GM18505 (cell line): Measurements from ENCODE around the gene LY86.
"Not testable (repeated sequence)": the region's sequence is repeated elsewhere in the genome, so short reads cannot be mapped to it uniquely, and the experiment has no call there.

Source experiments
- ATAC-seq: cut with Tn5 transposase; IDR thresholded peaks from one replicate; pipeline ENCODE4 v1.9.1; 2021; ENCODE audit not compliant: unreplicated experiment
- POLR2A ChIP-seq: IDR thresholded peaks from 4 replicates; pipeline ENCODE4 v1.6.1; 2011; ENCODE audit warnings: borderline replicate concordance; ENCODE audit not compliant: insufficient read depth, insufficient read length; ENCODE audit errors: extremely low read depth

The LY86 gene

DNA sequence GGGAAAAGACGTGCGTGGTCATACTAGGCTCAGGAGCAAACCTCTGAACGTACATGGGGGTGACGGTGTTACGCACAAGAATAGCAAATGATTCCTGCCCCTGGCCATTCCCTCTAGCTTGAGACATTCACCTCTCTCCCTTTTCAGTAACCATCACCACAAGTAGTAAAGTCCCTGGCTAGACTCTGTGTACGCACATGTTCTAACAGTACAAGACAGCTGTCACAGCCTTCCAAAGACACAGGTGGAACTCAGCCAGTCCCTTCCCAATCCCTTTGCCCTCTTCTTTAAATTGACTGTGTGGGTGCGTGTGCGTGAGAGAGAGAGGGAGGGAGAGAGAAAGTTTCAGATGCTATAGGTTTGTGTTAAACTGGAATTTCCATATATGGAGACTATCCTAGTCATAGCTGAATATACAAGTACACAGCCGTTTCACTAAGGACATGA, 67.3 kb downstream of the LY86 start:
- no peak for TF ChIP-seq POLR2A
- ATAC-seq: no peak

DNA sequence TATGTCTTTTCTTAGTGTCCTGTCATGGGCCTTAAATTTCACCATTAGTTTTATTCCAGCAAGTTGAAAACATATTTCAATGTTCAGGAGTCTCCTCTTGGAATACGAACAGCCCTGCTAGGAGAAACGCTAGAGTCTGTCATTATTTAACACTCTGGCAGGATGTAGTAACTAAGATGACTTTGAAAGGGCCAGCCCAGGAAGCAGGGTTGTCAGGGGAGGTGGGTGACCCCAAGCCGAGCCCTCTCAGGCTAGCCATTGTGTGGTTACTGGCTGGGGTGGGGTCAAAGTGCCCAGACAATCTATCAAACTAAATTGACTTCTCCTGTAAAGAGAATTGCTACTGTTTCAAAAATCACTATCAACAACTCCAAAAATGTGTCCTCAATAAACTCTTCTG, 67.8 kb downstream of the LY86 start:
- no peak for ATAC-seq
- no peak for TF ChIP-seq POLR2A

DNA sequence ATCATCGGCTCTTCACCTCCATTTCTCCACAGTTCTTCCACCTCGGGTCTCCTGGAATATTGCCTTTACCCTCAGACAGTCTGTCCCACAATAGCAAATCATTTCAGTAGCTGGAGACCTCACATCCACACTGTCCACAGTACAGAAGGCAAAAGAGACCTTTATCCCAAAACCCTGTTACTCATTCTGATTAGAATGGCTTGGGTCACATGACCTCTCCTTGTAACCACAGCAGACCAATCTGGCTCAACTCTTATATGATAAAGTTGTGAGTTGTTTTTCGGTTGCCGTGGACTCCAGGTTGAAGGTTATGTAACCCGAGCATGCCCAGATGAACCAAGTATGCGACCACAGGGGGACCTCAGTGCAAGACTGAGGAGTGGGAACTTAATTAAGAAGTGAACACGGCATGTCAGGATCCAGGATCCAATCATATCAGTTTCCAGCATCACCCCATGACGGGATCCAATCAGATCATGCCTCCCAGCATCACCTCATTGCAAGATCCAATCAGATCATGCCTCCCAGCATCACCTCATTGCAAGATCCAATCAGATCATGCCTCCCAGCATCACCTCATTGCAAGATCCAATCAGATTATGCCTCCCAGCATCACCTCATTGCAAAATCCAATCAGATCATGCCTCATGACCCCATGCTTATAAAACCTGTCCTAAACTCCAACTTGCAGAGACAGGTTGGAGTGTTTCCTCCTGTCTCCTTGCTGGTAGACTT, 68.7 kb downstream of the LY86 start:
- ATAC-seq: no peak
- no peak for TF ChIP-seq POLR2A

DNA sequence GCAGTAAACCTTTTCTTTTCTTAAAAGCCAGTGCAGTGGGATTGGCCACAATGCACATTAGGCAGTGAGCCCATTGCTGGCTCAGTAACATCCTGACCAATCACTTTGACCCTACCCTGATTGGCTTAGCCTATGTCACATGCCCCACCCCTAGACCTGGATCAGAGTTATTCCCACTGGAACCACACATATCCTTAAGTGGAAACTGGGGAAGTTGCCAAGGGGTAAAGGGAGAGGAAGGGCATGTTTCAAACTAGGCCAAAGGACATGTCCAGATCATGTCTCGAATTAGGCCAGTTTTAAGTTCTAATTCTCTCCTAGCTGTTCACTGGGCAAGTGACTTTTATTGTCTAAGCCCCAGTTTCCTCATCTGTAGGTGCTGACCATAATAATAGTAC, 69.3 kb downstream of the LY86 start:
- ATAC-seq: no peak
- TF ChIP-seq POLR2A: no peak

DNA sequence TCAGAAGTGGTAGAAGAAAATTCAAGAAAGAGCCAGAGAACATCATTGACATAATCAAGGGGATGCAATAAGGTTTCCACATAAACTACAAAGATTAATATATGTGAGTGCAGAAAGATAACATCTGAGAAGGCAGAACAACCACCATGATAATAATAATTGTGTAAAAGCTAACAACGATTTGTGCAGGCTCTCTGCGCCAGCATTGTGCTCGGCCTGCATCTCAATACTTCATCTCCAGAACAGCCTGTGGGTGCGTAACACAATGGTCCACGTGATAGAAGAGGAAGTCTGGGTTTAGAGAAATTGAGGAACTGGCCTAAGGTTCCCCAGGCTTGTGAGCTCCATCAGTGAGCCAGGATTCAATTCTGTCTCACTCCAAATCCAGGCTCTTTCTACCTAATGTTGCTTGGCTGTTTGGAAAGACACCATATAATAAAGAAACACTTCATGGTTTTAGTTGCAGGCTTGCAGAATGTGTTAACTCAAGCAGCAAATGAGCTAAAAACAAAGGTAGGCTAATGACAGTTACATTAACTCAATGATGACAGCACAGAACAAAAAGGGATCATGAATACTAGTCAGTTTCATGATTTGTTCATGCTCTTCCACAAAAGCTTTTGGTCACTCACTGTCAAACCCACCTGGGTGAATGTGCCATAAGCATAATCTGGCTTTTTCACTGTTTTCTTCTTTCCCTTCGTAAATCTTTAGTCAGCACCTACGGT, 71.2 kb downstream of the LY86 start:
- peak; percentile 77 for ATAC-seq

DNA sequence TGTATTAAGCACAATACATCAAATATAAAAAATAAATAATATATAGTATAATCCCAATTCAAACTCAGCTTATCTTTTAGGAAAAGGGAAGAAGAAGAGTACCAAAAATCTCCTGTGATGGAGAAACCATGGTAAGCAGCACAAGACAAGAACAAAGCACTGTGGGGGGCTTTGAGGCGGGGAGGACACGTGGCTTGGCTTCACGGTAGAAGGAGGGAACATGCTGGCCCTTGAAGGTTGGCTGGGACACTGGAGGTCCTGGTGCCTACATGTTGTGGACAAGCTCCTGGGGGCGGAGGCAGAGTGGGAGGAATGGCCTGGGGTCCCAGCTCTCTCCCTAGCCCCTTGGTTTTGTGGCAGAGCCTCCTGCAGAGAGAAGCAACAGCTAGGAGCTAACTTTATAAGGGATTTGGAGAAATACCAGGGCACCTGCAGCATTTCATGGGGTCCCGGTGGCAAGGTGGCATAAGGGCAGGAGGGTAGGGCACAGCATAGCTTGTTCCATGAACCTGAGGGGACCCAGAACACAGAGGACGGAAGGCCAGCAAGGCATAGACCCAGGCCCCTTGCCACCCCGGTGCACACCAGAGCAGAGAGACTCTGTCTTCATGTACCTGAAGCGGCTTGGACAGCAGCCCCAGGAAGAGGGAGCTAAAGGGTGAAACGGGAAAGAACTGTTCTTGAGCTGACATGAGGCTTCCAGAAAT, 72.0 kb downstream of the LY86 start:
- no peak for ATAC-seq
- TF ChIP-seq POLR2A: no peak

More for the DNA sequence above, 71.2 kb downstream of the LY86 start:
- peak; percentile 37 for TF ChIP-seq POLR2A

DNA sequence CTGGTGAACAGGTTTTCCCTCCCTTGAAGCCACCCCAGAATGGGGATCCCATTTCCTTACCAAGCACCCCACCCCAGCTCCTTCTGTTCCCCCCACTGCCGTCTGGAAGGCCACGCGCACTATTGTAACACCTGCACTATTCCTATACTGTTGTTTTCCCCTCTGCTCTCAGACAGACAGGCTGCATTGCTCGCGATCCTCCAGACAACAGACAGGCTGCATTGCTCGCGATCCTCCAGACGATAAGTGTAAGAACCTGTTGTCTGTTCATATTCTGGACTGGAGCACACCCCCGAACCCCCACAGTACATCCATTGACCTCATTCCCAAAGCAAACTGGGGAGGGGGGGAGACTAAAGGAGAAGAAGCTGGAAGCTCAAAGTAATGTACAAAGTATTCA, 72.7 kb downstream of the LY86 start:
- ATAC-seq: no peak
- no peak for TF ChIP-seq POLR2A

DNA sequence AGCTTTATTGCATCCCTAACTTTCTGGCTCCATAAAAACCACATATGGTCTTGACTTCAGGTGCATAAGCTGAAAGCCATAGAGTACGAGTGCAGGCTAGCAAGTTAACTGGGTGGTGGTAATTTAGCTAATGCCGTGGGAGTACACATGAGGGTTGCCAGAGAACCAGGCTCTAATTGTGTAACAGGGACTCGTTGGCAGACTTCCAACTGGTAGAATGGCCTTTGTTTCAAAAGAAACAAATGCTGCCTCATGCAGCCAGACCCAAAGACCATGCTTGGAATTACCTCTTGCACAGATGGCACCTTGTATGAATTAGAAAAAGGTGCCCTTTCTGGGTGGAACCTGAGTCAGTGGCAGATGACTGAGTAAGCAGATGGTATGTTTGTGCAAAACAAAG, 73.2 kb downstream of the LY86 start:
- no peak for ATAC-seq
- no peak for TF ChIP-seq POLR2A

DNA sequence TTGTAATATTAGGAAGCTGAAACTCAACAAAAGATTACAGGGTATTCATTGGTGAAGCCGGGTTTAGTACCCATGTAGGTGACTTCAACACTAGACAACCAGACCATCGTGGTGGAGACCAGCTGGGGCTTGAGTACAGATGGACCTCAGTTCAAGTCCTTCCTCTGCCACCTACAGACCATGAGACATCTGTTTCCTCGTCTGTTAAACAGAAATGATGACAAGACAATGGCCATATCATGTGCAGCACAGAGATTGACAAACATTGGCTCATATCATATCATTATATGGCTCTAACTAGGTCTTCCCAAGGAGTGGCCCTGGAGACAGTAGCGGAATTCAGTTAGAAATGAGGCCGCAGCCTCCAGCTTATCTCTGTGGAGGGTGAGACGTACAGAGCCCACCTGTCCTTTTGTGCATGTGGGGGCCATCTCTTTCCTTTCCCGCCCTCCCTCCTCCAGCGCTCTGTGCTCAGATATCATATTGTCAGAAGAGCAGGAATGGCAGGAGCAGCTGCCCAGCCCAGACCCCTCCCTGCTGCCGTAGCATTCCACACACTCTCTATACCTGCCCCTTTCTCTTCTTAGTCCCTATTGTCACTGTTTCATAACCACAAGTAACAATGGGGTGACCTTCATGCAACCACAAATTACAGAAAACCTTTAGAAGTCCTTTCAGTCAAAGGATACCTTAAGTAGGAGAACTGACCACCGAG, 75.1 kb downstream of the LY86 start:
- ATAC-seq: no peak
- TF ChIP-seq POLR2A: no peak

DNA sequence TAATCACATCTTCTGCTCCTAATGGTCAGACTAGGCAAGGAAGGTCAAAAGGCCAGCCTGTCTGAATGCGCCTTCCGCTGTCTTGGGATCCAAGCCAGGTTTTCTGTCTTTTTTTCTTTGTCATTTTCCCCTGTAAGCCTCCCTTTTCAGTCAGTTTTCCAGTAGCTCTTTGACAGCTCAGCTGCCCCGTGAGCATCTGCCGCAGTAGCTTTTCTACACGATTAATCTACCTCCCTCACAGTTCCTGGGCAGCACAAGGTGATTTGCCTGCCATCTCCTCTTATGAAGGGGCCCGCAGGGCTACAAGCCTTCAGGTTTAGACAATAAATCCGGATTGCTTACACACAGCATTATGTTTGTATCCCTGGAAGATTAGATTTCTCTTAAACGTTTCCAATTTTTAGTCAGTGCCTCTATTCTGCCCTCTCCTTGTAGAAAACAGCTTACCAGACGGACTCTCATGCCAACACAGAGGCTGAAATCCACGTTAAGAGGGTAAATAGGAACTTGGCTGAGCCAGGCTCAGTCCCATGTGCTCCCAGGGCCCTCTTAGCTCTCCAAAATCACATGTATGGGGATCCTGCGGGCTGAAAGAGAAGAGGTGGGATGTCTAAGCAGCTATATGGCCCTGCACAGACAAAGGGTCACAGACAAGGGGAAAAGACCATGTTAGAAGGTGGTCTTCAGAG, 77.2 kb downstream of the LY86 start:
- TF ChIP-seq POLR2A: no peak
- no peak for ATAC-seq

DNA sequence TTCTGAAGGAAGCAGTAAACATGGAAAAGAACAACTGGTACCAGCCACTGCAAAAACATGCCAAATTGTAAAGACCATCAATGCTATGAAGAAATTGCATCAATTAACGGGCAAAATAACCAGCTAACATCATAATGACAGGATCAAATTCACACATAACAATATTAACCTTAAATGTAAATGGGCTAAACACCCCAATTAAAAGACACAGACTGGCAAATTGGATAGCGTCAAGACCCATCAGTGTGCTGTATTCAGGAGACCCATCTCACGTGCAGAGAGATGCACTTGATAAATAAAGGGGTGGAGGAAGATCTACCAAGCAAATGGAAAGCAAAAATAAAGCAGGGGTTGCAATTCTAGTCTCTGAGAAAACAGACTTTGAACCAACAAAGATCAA, 81.6 kb downstream of the LY86 start:
- ATAC-seq: not testable (repeated sequence)

DNA sequence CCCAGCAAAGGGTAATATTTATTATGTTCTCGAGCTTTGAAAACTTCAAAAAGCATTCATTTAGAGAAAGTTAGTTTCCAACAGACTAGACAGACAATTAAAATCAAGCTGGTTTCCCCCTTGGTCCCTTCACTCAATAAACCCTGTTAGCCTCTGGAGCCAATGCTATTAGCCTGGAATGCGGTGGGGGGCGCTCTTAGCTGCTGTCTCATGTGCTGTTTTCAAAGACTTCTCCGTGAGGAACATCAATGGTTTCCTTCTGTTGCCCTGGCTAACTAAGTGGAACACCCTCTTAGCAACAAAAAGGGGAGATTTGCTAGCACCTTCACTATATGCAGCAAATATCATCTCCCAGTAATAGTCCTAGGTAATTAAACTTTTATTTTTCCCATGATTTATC, 86.4 kb downstream of the LY86 start:
- no peak for TF ChIP-seq POLR2A
- ATAC-seq: no peak

DNA sequence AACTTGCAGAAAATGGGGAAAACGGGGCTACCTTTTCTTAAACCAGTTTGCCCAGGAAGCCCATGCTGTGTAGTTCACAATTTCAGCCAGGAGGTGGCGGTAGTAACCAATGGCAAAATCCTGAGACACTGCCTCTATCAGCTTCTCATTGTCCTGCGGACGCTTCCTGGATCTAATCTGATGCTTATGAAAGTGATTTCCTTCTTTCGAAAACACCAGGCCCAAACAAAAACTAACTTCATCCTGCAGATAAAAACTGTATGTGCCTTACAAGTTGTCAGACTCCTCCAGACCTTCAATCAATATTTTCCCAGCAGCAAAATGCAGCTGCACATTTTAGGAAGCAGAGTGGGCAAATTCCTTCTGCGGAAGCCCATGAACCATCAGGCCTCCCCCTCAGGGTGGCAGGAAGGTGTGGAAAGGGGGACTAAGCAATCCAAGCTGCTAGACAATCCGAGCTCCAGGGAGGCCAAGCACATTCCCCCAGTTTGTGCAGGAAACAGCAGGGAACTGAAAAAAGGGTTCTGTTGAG, 88.5 kb downstream of the LY86 start:
- peak; percentile 52 for ATAC-seq
- TF ChIP-seq POLR2A: no peak

DNA sequence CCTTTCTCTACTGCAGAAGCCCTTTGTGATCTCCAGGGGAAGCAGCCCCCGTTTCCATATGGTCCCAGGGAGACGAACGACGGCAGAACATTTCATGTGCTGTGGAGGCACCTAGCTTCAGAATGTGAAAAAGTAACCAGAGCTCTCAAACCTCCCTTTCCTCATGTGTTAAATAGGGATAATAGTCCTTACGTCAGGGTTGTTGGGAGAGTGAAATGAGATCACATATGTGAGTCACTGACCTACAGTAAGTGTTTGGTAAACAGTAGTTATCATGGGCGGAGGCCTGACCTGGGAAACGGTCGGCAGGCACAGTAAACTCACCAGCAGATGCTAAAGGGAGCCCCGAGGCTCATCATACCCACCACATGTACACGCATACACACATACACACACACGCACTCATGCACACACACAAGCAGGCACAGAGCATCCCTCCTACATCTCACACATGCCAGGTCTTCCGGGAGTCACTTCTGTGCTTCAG, 89.7 kb downstream of the LY86 start:
- TF ChIP-seq POLR2A: no peak
- no peak for ATAC-seq
